Stimulated activated CD4-positive, alpha-beta T cell treated with anti-CD3 and anti-CD28 coated beads, Interleukin-2, amount 100 ng/mL, for 4 hours (primary cell): ENCODE results near the gene FAM169A.
A peak's percentile ranks its signal among the peaks of the same experiment; 100 is the strongest.
"Not testable (repeated sequence)": the region's sequence is repeated elsewhere in the genome, so short reads cannot be mapped to it uniquely, and the experiment has no call there.

Experiments
- DNase-seq: peaks from one replicate; pipeline ENCODE4 v3.0.0-alpha.2; 2020; ENCODE audit warnings: low read depth

Gene FAM169A

DNA sequence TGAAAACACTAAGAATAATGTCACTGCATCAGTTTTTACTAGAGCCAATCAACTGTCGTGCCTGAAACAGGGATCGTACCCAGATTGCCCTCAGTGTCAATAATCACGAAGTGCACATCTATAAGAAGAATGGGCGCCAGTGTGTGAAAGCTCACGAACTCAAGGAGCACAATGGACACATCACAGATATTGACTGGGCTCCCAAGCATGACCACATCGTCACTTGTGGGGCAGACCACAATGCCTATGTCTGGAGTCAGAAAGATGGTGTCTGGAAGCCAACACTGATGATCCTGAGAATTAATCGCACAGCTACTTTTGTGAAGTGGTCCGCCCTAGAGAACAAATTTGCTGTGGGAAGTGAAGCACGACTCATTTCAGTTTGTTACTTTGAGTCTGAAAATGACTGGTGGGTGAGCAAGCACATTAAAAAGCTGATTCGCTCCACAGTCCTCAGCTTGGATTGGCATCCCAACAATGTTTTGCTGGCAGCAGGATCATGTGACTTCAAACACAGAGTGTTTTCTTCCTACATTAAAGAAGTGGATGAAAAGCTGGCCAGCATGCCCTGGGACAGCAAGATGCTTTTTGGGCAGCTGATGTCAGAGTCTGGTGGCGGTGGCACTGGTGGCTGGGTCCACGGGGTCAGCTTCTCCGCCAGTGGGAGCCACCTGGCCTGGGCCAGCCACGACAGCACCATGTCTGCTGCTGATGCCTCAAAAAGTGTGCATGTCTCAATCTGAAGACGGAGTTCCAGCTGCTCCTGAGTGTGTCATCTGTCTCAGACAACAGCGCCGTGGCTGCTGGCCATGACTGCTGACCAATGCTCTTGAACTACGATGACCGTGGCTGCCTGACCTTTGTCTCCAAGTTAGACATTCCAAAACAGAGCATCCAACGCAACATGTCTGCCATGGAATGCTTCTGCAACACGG is 66.9 kb downstream of the FAM169A start:
- no peak for DNase-seq

- not testable (repeated sequence) for DNase-seq
These were observed 74.5 kb downstream of the FAM169A start for GRCh38 chr5:74791669-74792068.

GRCh38 chr5:74787424-74787823 is 78.8 kb downstream of the FAM169A start:
- DNase-seq, result no peak

DNA sequence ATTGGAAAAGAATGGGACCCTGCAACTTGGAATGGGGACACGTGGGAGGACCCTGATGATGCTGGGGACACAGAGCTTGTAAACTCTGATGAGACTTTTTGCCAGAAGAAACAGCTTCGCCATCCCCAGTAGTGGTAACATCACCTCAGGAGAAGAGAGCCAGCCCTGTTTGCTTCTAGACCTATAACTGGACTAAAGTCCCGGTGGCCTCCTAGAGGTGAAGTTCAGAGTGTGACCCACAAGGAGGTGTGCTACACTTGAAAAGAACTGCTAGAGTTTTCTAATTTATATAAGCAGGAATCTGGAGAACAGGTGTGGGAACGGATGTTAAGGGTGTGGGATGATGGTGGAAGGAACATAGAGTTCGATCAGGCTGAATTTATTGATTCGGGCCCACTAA is 79.3 kb downstream of the FAM169A start:
- DNase-seq, result no peak

DNA sequence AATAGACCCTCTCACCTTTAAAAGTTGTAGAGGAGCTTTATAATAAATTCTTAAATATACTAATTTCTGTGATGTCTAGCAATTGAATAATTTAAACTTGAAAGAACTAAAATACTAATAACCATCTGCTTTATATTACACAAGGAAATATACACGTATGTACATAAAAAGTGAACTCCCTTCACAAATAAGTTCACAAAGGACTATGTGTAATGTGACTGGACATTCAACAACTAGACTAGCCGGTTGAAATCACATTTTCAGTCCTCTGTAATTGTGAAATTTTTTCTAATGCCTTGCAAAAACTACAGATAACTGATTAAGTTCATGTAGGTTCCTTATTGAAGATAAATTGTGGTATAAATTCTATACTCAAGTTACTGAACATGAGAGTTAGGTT is 87.6 kb downstream of the FAM169A start:
- no peak for DNase-seq

- no peak for DNase-seq
These were observed 93.8 kb downstream of the FAM169A start for GRCh38 chr5:74772359-74772758.

DNA sequence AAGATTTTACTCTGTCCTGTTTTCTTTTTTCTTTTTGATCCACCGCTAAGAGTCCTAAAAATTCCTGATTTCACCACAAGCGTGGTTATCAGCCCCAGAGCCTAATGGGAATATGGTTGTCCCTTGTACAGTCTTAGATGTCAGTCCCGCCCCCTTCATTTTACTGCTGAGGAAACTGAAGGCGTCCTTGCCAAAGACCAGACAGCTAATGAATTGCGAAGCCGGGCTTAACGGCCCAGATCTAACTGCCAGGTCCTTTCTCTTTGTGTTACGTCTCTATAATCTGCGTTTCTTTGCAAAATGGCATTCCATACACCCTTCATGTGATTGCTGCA is 98.6 kb downstream of the FAM169A start:
- peak; percentile 21 for DNase-seq

GRCh38 chr5:74766849-74767578 is 99.2 kb downstream of the FAM169A start, which contains the start of the genes GFM2 and NSA2:
Gene GFM2 (minus strand): TSS chr5:74767117. CDS start chr5:74763742, 3,375 bp downstream.
Gene NSA2 (plus strand): TSS chr5:74767249. CDS start chr5:74767361, 112 bp downstream.
- DNase-seq, result peak; percentile 90

DNA sequence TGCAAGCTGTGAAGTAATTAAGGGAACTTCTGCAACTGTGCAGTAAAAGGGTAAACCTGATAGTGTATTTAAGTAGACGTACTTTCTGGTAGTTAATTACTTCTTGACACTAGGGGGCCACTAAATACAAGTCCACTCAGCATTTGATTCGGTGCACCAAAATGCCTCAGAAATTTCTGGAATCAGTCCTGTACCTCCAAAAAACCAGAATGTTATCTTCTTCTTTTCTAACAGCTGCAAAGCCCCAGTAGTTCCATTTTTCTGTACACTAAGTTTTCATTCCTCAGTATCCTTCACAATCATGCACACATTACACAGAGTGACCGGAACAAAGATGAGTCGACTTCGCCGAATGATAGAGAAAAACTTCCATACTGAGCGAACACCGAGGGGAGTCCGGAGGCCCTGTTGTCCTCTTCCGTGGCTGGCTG is 99.8 kb downstream of the FAM169A start:
- no peak for DNase-seq

DNA sequence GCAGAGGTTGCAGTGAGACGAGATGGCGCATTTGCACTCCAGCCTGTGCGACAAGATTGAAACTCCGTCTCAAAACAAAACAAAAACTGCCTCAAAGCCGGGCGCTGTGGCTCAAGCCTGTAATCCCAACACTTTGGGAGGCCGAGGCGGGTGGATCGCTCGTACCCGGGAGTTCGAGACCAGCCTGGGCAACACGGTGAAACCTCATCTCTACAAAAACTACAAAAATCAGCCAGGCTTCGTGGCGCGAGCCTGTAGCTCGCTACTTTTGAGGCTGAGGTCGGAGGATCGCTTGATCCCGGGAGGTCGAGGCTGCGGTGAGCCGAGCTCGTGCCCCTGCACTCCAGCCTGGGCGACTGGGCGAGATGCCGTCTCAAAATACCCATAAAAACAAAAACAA is 100.3 kb downstream of the FAM169A start:
- DNase-seq, result no peak

- DNase-seq, result no peak
These were observed 101.0 kb downstream of the FAM169A start for GRCh38 chr5:74765201-74765600.

- no peak for DNase-seq
These were observed 102.7 kb downstream of the FAM169A start for GRCh38 chr5:74763504-74763903.

DNA sequence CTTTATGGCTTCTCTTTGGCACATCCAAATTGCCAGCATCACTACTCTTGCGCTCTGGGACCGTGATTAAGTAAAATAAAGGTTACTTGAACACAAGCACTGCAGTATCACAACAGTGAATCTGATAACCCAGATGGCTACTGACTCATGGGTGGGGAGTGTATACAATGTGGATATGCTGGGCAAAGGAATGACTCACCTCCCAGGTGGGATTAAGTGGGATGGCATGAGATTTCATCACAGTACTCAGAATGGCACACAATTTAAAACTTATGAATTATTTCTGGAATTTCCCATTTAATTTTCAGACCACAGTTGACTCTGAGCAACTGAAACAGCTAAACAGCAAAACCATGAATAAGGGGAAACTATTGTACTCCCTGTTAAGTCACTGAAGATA is 103.6 kb downstream of the FAM169A start:
- DNase-seq, result no peak

DNA sequence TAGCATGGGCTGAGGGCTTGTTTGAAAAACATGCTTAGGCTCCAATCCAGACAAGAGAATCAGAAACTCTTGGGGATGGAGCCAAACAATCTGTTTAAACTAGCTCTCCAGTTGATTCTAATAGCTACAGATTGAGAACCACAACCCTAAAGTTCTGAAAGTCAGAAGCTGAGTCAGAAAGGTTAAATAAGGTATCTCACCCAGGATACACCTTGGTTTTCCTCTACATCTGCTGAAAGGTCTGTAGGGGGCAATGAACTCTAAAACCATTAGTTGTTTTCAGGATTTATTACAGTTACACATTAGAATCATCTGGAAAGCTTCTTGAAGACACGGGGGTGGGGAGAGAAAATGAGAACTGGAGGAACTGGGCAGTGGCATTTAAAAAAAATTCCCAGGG is 104.9 kb downstream of the FAM169A start:
- no peak for DNase-seq

- not testable (repeated sequence) for DNase-seq
These were observed 117.4 kb downstream of the FAM169A start for GRCh38 chr5:74748742-74749141.

DNA sequence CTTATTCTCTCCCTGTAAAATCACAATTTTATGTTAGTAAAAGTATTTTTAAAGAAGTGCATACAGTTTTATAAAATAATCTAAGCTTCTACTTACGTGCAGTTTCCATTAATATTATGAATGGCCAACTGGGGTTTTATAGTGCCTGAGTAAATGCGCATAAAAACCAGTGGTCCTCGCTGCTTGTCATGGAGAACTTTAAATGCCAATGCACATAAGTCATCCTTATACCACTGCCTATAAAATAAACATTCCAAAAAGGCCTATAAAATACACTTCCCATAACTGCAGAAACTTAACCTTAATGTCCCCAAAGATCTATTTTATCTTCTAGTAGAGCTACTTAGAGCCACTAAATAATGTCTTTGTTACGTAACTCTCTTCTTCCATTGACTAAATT is 127.8 kb downstream of the FAM169A start:
- no peak for DNase-seq

GRCh38 chr5:74736759-74737158 is 129.4 kb downstream of the FAM169A start:
- DNase-seq, result no peak
